K562 (cell line): ENCODE results near the gene MYL12B. TPM values are rescaled to one million over a fixed set of nuclear protein-coding genes. Genes with fewer than 3 reads are reported as not detected.

Experiments
- ATAC-seq: fragments of 200-7000 bp; cut with Tn5 transposase; 3 replicates; pipeline ENCODE4 v1.9.1; 2020; ENCODE audit warnings: moderate library complexity
- BruUV-seq: library from RNA; stranded (reverse); fragments of 400-500 nt; replicated peaks from 2 replicates; lab custom pipeline; 2021; lab: Mats Ljungman, UMichigan
- CTCF ChIA-PET: fragments of 300-600 bp; formaldehyde crosslinking; extraction: SDS; loops from one replicate; lab custom pipeline; 2021; ENCODE audit warnings: low intra/inter-chr PET ratio; lab: Yijun Ruan, JAX
- POLR2A ChIA-PET: fragments of 300-600, 350-650 bp; sonication (Branson Sonifier 250); formaldehyde crosslinking; extraction: SDS; loops from one replicate; lab custom pipeline; 2021; ENCODE audit warnings: antibody characterized with exemption, inconsistent platforms; lab: Yijun Ruan, JAX
- DNase-seq, 4 experiments: peaks; one replicate each; pipeline versions ENCODE4 v3.0.0 to v3.0.0-alpha.2; 2011 to 2018; ENCODE audit warnings: low spot score in 3 of 4, mixed read lengths in 3 of 4; ENCODE audit errors: extremely low read depth in 1 of 4
- FAIRE-seq: peaks from 2 replicates; lab custom pipeline; 2011; peaks lifted over from hg19 to GRCh38; lab: Jason Lieb, UNC
- H2AFZ ChIP-seq: 2 replicates; pipeline ENCODE4 v1.6.0; 2011; ENCODE audit warnings: low read depth, low read length, control low read depth, inconsistent platforms
- H3K27ac ChIP-seq: fragments of 200-600 bp; 3 replicates; pipeline ENCODE4 v1.8.0; 2011; ENCODE audit warnings: low read depth, mild to moderate bottlenecking, control low read depth, inconsistent platforms, low read length, moderate library complexity, mixed read lengths; ENCODE audit errors: extremely low read depth
- H3K27me3 ChIP-seq, 2 experiments: fragments of 300-600 bp in 1 of 2; 2 replicates in 1 of 2; 3 replicates in 1 of 2; pipeline versions ENCODE4 v1.6.0 to v1.8.0; 2011; ENCODE audit warnings: inconsistent platforms in 2 of 2, low read length in 2 of 2, mild to moderate bottlenecking in 1 of 2, mixed read lengths in 1 of 2, moderate library complexity in 1 of 2; ENCODE audit not compliant: control insufficient read depth in 2 of 2, insufficient read depth in 2 of 2
- H3K36me3 ChIP-seq: fragments of 300-600 bp; 3 replicates; pipeline ENCODE4 v1.8.0; 2011; ENCODE audit warnings: mild to moderate bottlenecking, low read length, inconsistent platforms; ENCODE audit not compliant: control insufficient read depth, insufficient read depth
- H3K4me1 ChIP-seq, 2 experiments: fragments of 200-600 bp in 1 of 2; replicated peaks in 1 of 2; 2 replicates in 1 of 2; 3 replicates in 1 of 2; pipeline versions ENCODE4 v1.5.1 to v1.8.0; 2011; ENCODE audit warnings: inconsistent platforms in 2 of 2, low read length in 2 of 2, mild to moderate bottlenecking in 1 of 2, mixed read lengths in 1 of 2, moderate library complexity in 1 of 2; ENCODE audit not compliant: control insufficient read depth in 2 of 2, insufficient read depth in 2 of 2
- H3K4me2 ChIP-seq: 2 replicates; pipeline ENCODE4 v1.6.1; 2011; ENCODE audit warnings: low read length, control low read depth, inconsistent platforms, mixed read lengths; ENCODE audit not compliant: insufficient read depth
- H3K4me3 ChIP-seq: fragments of 200-600 bp; sonication (generic), shearing (Covaris generic); 2 replicates; pipeline ENCODE4 v1.5.1; 2016; ENCODE audit warnings: control low read depth, inconsistent platforms
- H3K79me2 ChIP-seq: fragments of 200-600 bp; 3 replicates; pipeline ENCODE4 v1.8.0; 2011; ENCODE audit warnings: low read length, inconsistent platforms; ENCODE audit not compliant: control insufficient read depth, insufficient read depth
- H3K9ac ChIP-seq, 2 experiments: 2 replicates each; pipeline versions ENCODE4 v1.6.0 to v1.6.1; 2011; ENCODE audit warnings: low read depth in 2 of 2, low read length in 2 of 2, control low read depth in 1 of 2, inconsistent platforms in 1 of 2, mild to moderate bottlenecking in 1 of 2, mixed read lengths in 1 of 2; ENCODE audit not compliant: insufficient read depth in 1 of 2
- H3K9me1 ChIP-seq: one replicate; pipeline ENCODE4 v1.6.0; 2011; ENCODE audit warnings: inconsistent platforms, mild to moderate bottlenecking, low read length, moderate library complexity; ENCODE audit not compliant: control insufficient read depth, insufficient read depth
- H3K9me3 ChIP-seq: replicated peaks from 2 replicates; pipeline ENCODE4 v1.5.1; 2011; ENCODE audit warnings: low read depth, low read length, inconsistent platforms; ENCODE audit not compliant: control insufficient read depth, insufficient read depth
- H4K20me1 ChIP-seq: replicated peaks from 2 replicates; pipeline ENCODE4 v1.6.1; 2011; ENCODE audit warnings: low read length, inconsistent platforms, mixed read lengths; ENCODE audit not compliant: control insufficient read depth, insufficient read depth
- ARID1B ChIP-seq: fragments of 450-650 bp; IDR thresholded peaks from 2 replicates; pipeline ENCODE4 v1.6.1; 2016; ENCODE audit warnings: antibody characterized with exemption, mild to moderate bottlenecking, inconsistent platforms
- ATF1 ChIP-seq, 2 experiments: fragments of 450-650 bp in 1 of 2; IDR thresholded peaks; 2 replicates each; pipeline ENCODE4 v1.6.1; 2016; ENCODE audit warnings: missing compliant biosample characterization in 1 of 2, missing genetic modification characterization in 1 of 2
- BRD4 ChIP-seq: fragments of 200-600 bp; sonication (generic); IDR thresholded peaks from 2 replicates; pipeline ENCODE4 v1.6.1; 2017; ENCODE audit warnings: inconsistent platforms
- CREM ChIP-seq: IDR thresholded peaks from 2 replicates; pipeline ENCODE4 v1.6.1; 2014; ENCODE audit warnings: antibody characterized with exemption, low read depth
- FOXA1 ChIP-seq: fragments of 450-650 bp; IDR thresholded peaks from 2 replicates; pipeline ENCODE4 v1.6.1; 2016; ENCODE audit warnings: mild to moderate bottlenecking, borderline replicate concordance
- ID3 ChIP-seq, 2 experiments: fragments of 250-450 bp in 1 of 2; fragments of 450-650 bp in 1 of 2; sonication (Bioruptor Pico) in 1 of 2; IDR thresholded peaks; 2 replicates each; pipeline versions ENCODE4 v1.6.1 to v1.8.0; 2016 to 2021; ENCODE audit warnings: mild to moderate bottlenecking in 2 of 2, moderate library complexity in 2 of 2, missing compliant biosample characterization in 1 of 2, missing genetic modification characterization in 1 of 2
- MTA1 ChIP-seq: fragments of 450-650 bp; IDR thresholded peaks from 2 replicates; pipeline ENCODE4 v1.6.1; 2017; ENCODE audit warnings: borderline replicate concordance
- NFE2 ChIP-seq: IDR thresholded peaks from 2 replicates; pipeline ENCODE4 v1.6.1; 2014; ENCODE audit warnings: antibody characterized with exemption, low read depth
- NR0B1 ChIP-seq: fragments of 450-650 bp; IDR thresholded peaks from one replicate; pipeline ENCODE4 v1.6.1; 2018; ENCODE audit warnings: mild to moderate bottlenecking, moderate library complexity; ENCODE audit not compliant: partially characterized antibody
- PKNOX1 ChIP-seq: fragments of 450-650 bp; IDR thresholded peaks from 2 replicates; pipeline ENCODE4 v1.6.1; 2016
- POLR3G ChIP-seq: IDR thresholded peaks from 2 replicates; pipeline ENCODE4 v1.6.1; 2011; ENCODE audit not compliant: insufficient read length, insufficient replicate concordance; ENCODE audit errors: extremely low read depth
- SFPQ ChIP-seq: fragments of 200-400 bp; formaldehyde crosslinking; IDR thresholded peaks from 2 replicates; pipeline ENCODE4 v1.6.1; 2017; ENCODE audit warnings: mild to moderate bottlenecking, low read depth, low read length, moderate library complexity
- SRSF7 ChIP-seq: fragments of 200-400 bp; formaldehyde crosslinking; optimal IDR thresholded peaks from 2 replicates; pipeline ENCODE3; 2017; ENCODE audit warnings: mild to moderate bottlenecking, low read depth, low read length
- TAF1 ChIP-seq: IDR thresholded peaks from 2 replicates; pipeline ENCODE4 v1.6.1; 2011; ENCODE audit warnings: mild to moderate bottlenecking, low read length, moderate library complexity; ENCODE audit not compliant: insufficient read depth, control insufficient read depth, severe bottlenecking; ENCODE audit errors: extremely low read depth
- TCFL5 ChIP-seq: fragments of 250-450 bp; sonication (Bioruptor Pico); conservative IDR thresholded peaks from 2 replicates; pipeline ENCODE4 v1.6.1; 2021; ENCODE audit warnings: mild to moderate bottlenecking, moderate library complexity, matching md5 sums
- ZNF586 ChIP-seq: fragments of 450-650 bp; formaldehyde crosslinking; conservative IDR thresholded peaks from 2 replicates; pipeline ENCODE4 v1.4.0; 2020; ENCODE audit warnings: mild to moderate bottlenecking, moderate library complexity
- WGBS: fragments of 100-300 bp; shearing (Covaris generic); methylation state at CpG from one replicate; pipeline ENCODE4 v1.1.6; 2016; ENCODE audit warnings: low coverage, mixed read lengths; ENCODE audit not compliant: insufficient coverage; ENCODE audit errors: missing lambda C conversion rate; 5-methylcytosine and 5-hydroxymethylcytosine counted together
- in situ Hi-C: fragments of 300-500 bp; cut with MboI; formaldehyde crosslinking; loops from 4 replicates; pipeline ENCODE4 v1.15.0; 2018; ENCODE audit warnings: inconsistent platforms, mixed read lengths
- intact Hi-C: fragments of 100-400 bp; cut with micrococcal nuclease; formaldehyde crosslinking; loops from 2 replicates; pipeline ENCODE4 v1.14.2; 2022
- polyA plus RNA-seq, 8 experiments: library from polyadenylated mRNA; depleted of rRNA in 4 of 8; stranded (reverse) in 5 of 8; unstranded in 3 of 8; fragments of >200 nt; fragmentation: Nextera tagmentation in 2 of 8; fragmentation: Illumina TruSeq in 1 of 8; extraction: Ambion mirVana in 2 of 8; extraction: Trizol in 1 of 8; gene quantifications; 2 replicates each; pipeline versions ENCODE4 v1.2.1 to v1.2.3, GENCODE V29; 2011 to 2014; ENCODE audit warnings: inconsistent platforms in 1 of 8, missing spikeins in 1 of 8
- total RNA-seq, 7 experiments: library from RNA; depleted of rRNA in 6 of 7; stranded (reverse); fragments of >200 nt in 6 of 7; fragmentation: Illumina TruSeq in 2 of 7; extraction: Trizol in 2 of 7; gene quantifications; 2 replicates each; pipeline versions ENCODE4 v1.2.1 to v1.2.3, GENCODE V29; 2011 to 2021; ENCODE audit warnings: low replicate concordance in 1 of 7

Gene MYL12B
- total and polyA plus RNA-seq, 9 of the 15 experiments (the other 6 are each of a cell fraction or from before 2014, with no cell fraction given) = 220 to 995 (median 463) TPM

GRCh38 chr18:3313685-3314084 is 51.8 kb downstream of the MYL12B start:
- peak overlapping the region; percentile 65 for H2AFZ ChIP-seq
- ChIA-PET POLR2A (no interaction called here), CTCF (no interaction called here)
- H3K4me2 ChIP-seq = peak overlapping the region; percentile 21; the same call in 1 of the 2 replicates
- 27% methylated on average over 4 of the region's 4 CpGs for WGBS
- no peak for DNase-seq
- 0 out of 4 replicates have a peak overlapping the region, but pooled peaks of 1 of the 2 experiments have one; percentile 31 for H3K9ac ChIP-seq
- BruUV-seq = no TSS peak
- H3K9me3 ChIP-seq = no peaks in the 10 kb centered on the region
- no peaks in the 10 kb centered on the region for H4K20me1 ChIP-seq
- intact Hi-C loops (no loop called here), in situ Hi-C loops (no loop called here)
- no peak overlapping the region for H3K27ac ChIP-seq
- no peaks in the 10 kb centered on the region for H3K79me2 ChIP-seq
- ATAC-seq = peak; percentile 74
- peak; percentile 75 for FAIRE-seq
- H3K27me3 ChIP-seq = no peaks in the 10 kb centered on the region
- no peaks in the 10 kb centered on the region for H3K4me1 ChIP-seq
- no peaks in the 10 kb centered on the region for H3K9me1 ChIP-seq
- no peak overlapping the region for H3K4me3 ChIP-seq
- no peaks in the 10 kb centered on the region for H3K36me3 ChIP-seq
- TF ChIP-seq ZNF586 = no peak
- 0 out of 2 replicates have a peak, but pooled peaks have one; percentile 7 for TF ChIP-seq NFE2
- TF ChIP-seq SFPQ = no peak
- TF ChIP-seq TAF1 = no peak
- no peak for TF ChIP-seq ARID1B
- TF ChIP-seq SRSF7 = no peak
- TF ChIP-seq MTA1 = no peak
- TF ChIP-seq FOXA1 = no peak
- TF ChIP-seq PKNOX1 = peak; percentile 58
- TF ChIP-seq NR0B1 = no peak
- TF ChIP-seq TCFL5 = no peak
- TF ChIP-seq ATF1 (CRISPR knock-in tag; IDR thresholded peaks at IDR 0.05) = no peak
- TF ChIP-seq ATF1 (tag; IDR thresholded peaks at IDR 0.05) = 0 out of 2 replicates have a peak, but pooled peaks have one; percentile 10
- TF ChIP-seq ID3 (CRISPR knock-in tag; IDR thresholded peaks at IDR 0.05) = no peak
- TF ChIP-seq ID3 (tag; IDR thresholded peaks at IDR 0.05) = no peak
- no peak for TF ChIP-seq POLR3G
- no peak for TF ChIP-seq BRD4
- TF ChIP-seq CREM = no peak
